ENCODE results near the gene EPYC. TPM values are rescaled to one million over a fixed set of nuclear protein-coding genes. Genes with fewer than 3 reads are reported as not detected.

EPYC gene
- total RNA-seq, 1 experiment from 2014 or later: not detected

DNA sequence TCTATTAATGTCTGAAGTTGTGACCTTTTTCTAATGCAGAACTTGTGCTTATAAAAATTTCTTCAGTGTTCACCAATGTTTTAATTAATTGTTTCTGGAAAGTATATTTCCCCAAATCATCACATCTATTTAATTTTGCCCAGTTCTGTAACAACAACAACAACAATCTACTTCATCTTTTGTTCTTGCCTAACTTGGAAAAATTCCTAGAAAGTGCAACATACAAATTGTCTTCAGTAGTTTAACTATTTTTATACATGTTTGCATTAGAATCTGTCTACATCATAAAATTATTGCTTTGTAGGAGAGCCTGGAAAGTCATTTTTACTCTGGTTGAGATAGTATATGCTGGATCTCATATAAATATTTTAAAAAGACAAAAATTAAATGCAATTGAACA, 88.3 kb downstream of the EPYC start:
- H3F3A ChIP-seq (ENCODE audit: insufficient read depth, low read depth): no peaks in the 10 kb centered on the region
- no peak overlapping the region for H3K4me3 ChIP-seq
- no peaks in the 10 kb centered on the region for H3K36me3 ChIP-seq (ENCODE audit: low read depth)
- TF ChIP-seq, protein P1, sequence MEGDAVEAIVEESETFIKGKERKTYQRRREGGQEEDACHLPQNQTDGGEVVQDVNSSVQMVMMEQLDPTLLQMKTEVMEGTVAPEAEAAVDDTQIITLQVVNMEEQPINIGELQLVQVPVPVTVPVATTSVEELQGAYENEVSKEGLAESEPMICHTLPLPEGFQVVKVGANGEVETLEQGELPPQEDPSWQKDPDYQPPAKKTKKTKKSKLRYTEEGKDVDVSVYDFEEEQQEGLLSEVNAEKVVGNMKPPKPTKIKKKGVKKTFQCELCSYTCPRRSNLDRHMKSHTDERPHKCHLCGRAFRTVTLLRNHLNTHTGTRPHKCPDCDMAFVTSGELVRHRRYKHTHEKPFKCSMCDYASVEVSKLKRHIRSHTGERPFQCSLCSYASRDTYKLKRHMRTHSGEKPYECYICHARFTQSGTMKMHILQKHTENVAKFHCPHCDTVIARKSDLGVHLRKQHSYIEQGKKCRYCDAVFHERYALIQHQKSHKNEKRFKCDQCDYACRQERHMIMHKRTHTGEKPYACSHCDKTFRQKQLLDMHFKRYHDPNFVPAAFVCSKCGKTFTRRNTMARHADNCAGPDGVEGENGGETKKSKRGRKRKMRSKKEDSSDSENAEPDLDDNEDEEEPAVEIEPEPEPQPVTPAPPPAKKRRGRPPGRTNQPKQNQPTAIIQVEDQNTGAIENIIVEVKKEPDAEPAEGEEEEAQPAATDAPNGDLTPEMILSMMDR (conservative IDR thresholded peaks at IDR 0.05): no peak
- no peak for TF ChIP-seq EZH2 (IDR thresholded peaks at IDR 0.05; ENCODE audit: low read depth)
- ChIA-PET POLR2A (ENCODE audit: unreplicated experiment) (no interaction called here), CTCF (no interaction called here)
- no peak overlapping the region for H3K4me2 ChIP-seq
- H3K4me1 ChIP-seq (replicated peaks; ENCODE audit: insufficient read depth): no peaks in the 10 kb centered on the region
- H2AFZ ChIP-seq: no peak overlapping the region
- H3K27me3 ChIP-seq (ENCODE audit: insufficient read depth, low read depth): no peaks in the 10 kb centered on the region
- H3K79me2 ChIP-seq (ENCODE audit: low read depth): no peaks in the 10 kb centered on the region
- no peaks in the 10 kb centered on the region for H3K9me3 ChIP-seq (ENCODE audit: insufficient read depth, low read depth)
- no TSS peak for BruUV-seq (replicated peaks)
- H3K27ac ChIP-seq: no peak overlapping the region
- intact Hi-C loops (cut with micrococcal nuclease; ENCODE audit: unreplicated experiment): no loop called here
- H3K9me2 ChIP-seq (ENCODE audit: insufficient read depth): no peaks in the 10 kb centered on the region
- no peak for DNase-seq
- H4K20me1 ChIP-seq (ENCODE audit: insufficient read depth): no peaks in the 10 kb centered on the region

DNA sequence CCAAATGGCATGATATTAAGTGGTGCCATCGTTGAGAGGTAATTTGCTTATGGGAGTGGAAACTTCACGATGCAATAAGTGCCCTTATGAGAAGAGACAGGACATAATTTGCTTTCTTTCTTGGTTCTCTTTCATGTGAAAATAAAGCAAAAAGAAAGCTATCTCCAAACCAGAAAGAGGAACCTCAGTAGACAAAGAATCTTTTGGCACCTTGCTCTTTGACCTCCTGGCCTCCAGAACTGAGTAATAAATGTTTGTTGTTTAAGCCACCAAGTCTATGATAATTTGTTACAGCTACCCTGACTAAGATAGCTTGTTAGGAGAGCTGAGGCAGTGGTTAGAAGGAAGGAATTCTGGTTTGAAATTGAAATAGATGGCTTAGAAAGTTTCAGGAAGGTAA, 89.4 kb downstream of the EPYC start:
- H3K4me2 ChIP-seq: no peak overlapping the region
- H2AFZ ChIP-seq: no peak overlapping the region
- H3F3A ChIP-seq (ENCODE audit: insufficient read depth, low read depth): no peaks in the 10 kb centered on the region
- no peaks in the 10 kb centered on the region for H3K36me3 ChIP-seq (ENCODE audit: low read depth)
- CTCF ChIA-PET: no interaction called here
- no peaks in the 10 kb centered on the region for H3K4me1 ChIP-seq (replicated peaks; ENCODE audit: insufficient read depth)
- POLR2A ChIA-PET (ENCODE audit: unreplicated experiment): no interaction called here
- H3K27ac ChIP-seq: no peak overlapping the region
- H3K79me2 ChIP-seq (ENCODE audit: low read depth): no peaks in the 10 kb centered on the region
- no peaks in the 10 kb centered on the region for H3K9me2 ChIP-seq (ENCODE audit: insufficient read depth)
- no peaks in the 10 kb centered on the region for H4K20me1 ChIP-seq (ENCODE audit: insufficient read depth)
- H3K4me3 ChIP-seq: no peak overlapping the region
- H3K9me3 ChIP-seq (ENCODE audit: insufficient read depth, low read depth): no peaks in the 10 kb centered on the region
- H3K27me3 ChIP-seq (ENCODE audit: insufficient read depth, low read depth): no peaks in the 10 kb centered on the region
- DNase-seq: no peak
- intact Hi-C loops (cut with micrococcal nuclease; ENCODE audit: unreplicated experiment): no loop called here
- TF ChIP-seq, protein P1 (conservative IDR thresholded peaks at IDR 0.05): no peak
- TF ChIP-seq EZH2 (IDR thresholded peaks at IDR 0.05; ENCODE audit: low read depth): no peak
- no TSS peak for BruUV-seq (replicated peaks)

Other genes with a start within 250 kb of the EPYC start
- not detected in 2 replicates for gene CCER1, start 49.8 kb downstream of the EPYC start, total RNA-seq (2021)
- gene KERA, start 53.1 kb upstream of the EPYC start, total RNA-seq (2021): not detected in 2 replicates
- not detected in 2 replicates for gene LUM, start 106.5 kb upstream of the EPYC start, total RNA-seq (2021)
- gene DCN, start 177.8 kb upstream of the EPYC start, total RNA-seq (2021): not detected in 2 replicates